Cardiac fibroblast (primary cell): Measurements from ENCODE around the gene UPK1A.

Source experiments
- DNase-seq, 2 donors: peaks; one replicate each; pipeline versions ENCODE4 v3.0.0 to v3.0.0-alpha.2; 2010; ENCODE audit warnings: low read depth in 2 of 2
- H3K4me3 ChIP-seq, 2 donors: replicated peaks in 1 of 2; 1 replicate in 1 of 2; 2 replicates in 1 of 2; pipeline ENCODE4 v1.5.1; 2011; ENCODE audit warnings: low read depth in 2 of 2, low read length in 2 of 2, mild to moderate bottlenecking in 2 of 2, moderate library complexity in 1 of 2
- TF ChIP-seq, protein P1 (sequence below): IDR thresholded peaks from one replicate; pipeline ENCODE4 v1.5.1; 2011; ENCODE audit warnings: low read depth, mild to moderate bottlenecking, low read length, inconsistent platforms

UPK1A gene

DNA sequence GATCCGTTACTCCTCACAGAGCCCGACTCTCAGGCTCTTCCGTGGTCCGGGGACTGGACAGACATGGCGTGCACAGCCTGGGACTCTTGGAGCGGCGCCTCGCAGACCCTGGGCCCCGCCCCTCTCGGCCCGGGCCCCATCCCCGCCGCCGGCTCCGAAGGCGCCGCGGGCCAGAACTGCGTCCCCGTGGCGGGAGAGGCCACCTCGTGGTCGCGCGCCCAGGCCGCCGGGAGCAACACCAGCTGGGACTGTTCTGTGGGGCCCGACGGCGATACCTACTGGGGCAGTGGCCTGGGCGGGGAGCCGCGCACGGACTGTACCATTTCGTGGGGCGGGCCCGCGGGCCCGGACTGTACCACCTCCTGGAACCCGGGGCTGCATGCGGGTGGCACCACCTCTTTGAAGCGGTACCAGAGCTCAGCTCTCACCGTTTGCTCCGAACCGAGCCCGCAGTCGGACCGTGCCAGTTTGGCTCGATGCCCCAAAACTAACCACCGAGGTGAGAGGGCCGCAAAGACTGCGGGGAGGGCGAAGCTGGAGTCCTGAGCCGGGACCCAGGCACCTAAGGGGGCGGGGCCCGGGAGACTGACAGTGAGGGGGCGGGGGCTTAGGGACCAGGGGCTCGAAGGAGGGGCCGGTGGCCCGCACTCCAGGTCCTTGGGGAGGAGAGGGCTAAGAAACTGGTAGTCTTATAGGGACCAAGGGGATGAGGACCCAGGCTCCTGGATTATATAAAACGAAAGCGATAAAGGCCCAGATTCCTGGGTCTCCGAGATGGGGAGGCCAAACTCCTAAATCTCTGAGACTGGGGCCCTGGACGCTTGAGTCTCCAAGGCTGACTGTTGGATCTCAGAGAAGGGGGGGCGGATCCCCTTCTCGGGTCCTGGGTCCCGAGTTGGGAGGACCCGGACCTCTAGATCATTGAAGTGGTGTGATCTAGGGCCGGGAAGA lies 22.8 kb upstream of the UPK1A start:
- peak; percentile 81 to 88 for DNase-seq
- peak overlapping the region; percentile 56 to 59 for H3K4me3 ChIP-seq
- TF ChIP-seq, protein P1, sequence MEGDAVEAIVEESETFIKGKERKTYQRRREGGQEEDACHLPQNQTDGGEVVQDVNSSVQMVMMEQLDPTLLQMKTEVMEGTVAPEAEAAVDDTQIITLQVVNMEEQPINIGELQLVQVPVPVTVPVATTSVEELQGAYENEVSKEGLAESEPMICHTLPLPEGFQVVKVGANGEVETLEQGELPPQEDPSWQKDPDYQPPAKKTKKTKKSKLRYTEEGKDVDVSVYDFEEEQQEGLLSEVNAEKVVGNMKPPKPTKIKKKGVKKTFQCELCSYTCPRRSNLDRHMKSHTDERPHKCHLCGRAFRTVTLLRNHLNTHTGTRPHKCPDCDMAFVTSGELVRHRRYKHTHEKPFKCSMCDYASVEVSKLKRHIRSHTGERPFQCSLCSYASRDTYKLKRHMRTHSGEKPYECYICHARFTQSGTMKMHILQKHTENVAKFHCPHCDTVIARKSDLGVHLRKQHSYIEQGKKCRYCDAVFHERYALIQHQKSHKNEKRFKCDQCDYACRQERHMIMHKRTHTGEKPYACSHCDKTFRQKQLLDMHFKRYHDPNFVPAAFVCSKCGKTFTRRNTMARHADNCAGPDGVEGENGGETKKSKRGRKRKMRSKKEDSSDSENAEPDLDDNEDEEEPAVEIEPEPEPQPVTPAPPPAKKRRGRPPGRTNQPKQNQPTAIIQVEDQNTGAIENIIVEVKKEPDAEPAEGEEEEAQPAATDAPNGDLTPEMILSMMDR = no peak

DNA sequence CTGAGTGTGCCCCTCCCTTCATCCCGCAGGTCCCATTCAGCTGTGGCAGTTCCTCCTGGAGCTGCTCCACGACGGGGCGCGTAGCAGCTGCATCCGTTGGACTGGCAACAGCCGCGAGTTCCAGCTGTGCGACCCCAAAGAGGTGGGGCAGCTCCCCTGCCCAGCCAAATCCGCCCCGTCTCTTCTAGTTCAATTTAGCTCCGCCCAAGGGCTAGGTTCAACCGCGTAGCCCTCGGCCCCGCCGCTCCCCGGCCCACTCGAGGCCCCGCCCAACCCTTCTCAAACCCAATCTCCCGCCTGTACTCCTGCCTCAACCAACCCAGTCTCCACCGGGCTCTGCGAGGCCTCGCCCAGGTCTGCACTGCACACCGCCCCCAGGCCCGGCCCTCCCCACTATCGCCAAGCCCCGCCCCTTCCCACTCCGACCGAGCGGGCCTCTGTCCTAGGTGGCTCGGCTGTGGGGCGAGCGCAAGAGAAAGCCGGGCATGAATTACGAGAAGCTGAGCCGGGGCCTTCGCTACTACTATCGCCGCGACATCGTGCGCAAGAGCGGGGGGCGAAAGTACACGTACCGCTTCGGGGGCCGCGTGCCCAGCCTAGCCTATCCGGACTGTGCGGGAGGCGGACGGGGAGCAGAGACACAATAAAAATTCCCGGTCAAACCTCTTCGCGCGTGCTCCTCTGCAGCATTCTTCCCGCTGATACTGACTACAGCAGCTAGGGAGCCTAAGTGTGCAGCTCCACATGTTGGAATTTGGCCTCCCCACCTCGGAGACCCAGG lies 21.9 kb upstream of the UPK1A start:
- peak overlapping the region; percentile 56 to 59 for H3K4me3 ChIP-seq
- peak; percentile 94 to 97 for DNase-seq
- TF ChIP-seq, protein P1 = no peak

DNA sequence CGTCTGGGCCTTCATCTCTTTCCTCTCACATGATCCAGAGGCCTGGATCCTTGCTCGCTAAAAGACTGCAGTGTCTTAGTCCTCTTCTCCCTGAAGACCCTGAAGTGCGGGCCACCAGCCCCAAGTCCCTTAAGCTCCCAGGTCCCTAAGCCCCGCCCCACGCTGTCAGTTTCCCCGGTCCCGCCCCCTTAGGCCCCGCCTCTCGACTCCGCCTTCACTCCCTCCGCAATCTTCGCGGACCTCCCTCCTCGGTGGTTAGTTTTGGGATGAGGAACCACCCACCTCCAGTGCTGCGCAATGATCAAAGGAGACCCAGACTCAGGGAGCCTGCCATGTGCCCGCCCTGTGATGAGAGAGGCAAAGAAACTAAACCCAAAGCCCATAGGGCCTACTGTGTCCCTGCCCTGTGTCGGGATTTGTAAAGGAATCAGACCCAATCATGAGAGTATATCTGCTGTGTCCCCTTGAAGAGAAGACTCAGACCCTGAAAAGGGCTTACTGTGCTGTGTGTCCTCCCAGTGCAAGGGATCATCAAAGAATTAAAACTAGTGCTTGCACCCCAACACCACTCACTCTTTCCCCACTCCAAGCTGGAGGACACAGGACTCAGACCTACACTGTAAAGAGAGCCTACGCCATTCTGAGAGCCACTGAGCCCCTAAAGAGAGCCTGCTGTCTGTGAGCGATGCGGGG lies 21.2 kb upstream of the UPK1A start:
- H3K4me3 ChIP-seq = peak overlapping the region; percentile 56 to 59
- DNase-seq = peak; percentile 57 to 65

DNA sequence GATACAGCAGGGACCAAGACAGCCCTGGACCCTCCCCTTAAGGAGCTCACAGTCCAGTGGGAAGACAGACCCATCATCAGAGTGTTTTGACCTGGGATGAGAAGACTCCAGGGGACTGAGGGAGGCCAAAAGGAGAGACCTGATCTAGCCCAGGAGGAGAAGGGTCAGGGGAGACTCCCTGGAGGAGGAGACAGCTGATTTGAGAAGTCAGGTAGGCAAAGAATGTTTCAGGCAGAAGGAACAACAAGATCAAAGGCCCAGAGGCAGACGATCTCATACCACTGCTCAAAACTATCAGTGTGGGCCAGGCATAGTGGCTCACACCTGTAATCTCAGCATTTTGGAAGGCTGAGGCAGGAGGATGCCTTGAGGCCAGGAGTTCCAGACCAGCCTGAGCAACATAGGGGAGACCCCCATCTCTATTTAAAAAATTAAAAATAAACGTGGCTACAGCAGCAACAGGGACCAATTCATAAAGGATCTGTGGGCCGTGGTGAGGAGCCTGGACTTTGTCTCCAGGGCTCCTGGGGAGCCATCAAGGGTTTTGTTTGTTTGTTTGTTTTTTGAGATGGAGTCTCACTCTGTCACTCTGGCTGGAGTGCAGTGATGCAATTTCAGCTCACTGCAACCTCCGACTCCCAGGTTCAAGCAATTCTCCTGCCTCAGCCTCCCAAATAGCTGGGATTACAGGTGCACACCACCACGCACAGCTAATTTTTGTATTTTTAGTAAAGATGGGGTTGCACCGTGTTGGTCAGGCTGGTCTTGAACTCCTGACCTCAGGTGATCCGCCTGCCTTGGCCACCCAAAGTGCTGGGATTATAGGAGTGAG lies 20.4 kb upstream of the UPK1A start:
- DNase-seq = no peak
- TF ChIP-seq, protein P1 = no peak
- no peak overlapping the region for H3K4me3 ChIP-seq

More for the DNA sequence above, 21.2 kb upstream of the UPK1A start:
- TF ChIP-seq, protein P1 = no peak

DNA sequence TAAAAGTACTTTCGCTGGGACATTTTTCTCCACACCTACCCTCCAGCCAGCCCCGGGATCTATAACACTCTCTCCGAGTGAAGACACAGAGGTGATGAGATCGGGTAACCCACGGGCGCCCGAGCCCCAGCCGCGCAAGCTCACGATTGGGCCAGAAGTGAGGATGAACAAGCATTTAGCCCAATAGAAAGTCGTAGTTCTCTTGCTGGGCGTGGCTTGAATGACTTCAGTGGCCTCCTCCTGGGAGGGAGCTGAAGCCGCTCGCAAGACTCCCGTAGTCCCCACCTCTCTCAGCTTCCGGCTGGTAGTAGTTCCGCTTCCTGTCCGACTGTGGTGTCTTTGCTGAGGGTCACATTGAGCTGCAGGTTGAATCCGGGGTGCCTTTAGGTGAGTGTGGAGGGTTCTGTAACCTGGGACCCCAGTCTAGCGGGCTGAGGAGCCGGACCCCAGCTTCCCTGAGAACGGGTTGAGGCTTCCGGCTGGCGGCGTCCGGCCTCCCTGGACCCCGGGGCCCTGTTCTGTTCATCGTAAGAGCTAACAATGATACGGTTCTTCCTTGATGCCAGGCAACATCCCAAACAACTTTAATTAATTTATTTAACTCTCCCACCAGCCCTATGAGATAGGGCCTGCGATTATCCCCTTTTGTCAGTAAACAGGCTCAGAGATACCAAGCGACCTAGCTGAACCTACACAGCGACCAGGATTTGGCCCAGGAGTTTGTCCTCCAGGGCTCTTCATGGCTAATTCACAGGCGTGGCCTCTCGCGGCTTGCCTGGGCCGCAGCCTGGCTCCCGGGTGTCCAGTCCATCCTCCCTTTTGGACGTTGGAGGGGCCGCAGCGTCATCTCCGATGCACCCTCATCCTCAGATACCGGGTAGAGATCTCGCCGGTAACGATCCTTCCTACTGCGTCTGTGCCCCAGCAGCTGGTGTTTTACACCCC lies 18.0 kb upstream of the UPK1A start, which contains the start of gene COX6B1:
Gene COX6B1 (plus strand): TSS at position 307 of the 945 bp plus-strand sequence. CDS start 2,921 bp downstream, outside the sequence.
- TF ChIP-seq, protein P1 = no peak
- peak within 1 kb of the TSS; percentile 81 to 90 for H3K4me3 ChIP-seq
- peak; percentile 97 to 98 for DNase-seq
